Prostate gland (tissue), 2 donors: ENCODE results near the gene FAM83G. TPM values are rescaled to one million over a fixed set of nuclear protein-coding genes. Genes with fewer than 3 reads are reported as not detected.

Experiments
- DNase-seq: peaks from one replicate; pipeline ENCODE4 v3.0.0-alpha.2; 2019; ENCODE audit warnings: low spot score
- H3K27ac ChIP-seq, 2 donors: fragments of 200-600 bp; sonication (generic); 2 replicates each; pipeline ENCODE4 v1.5.1; 2017 to 2019
- H3K27me3 ChIP-seq: fragments of 200-600 bp; sonication (generic); replicated peaks from 2 replicates; pipeline ENCODE4 v1.5.1; 2019; ENCODE audit not compliant: insufficient read depth
- H3K36me3 ChIP-seq, 2 donors: fragments of 200-600 bp; sonication (generic); 1 replicate in 1 of 2; 2 replicates in 1 of 2; pipeline versions ENCODE4 v1.5.1 to v1.8.1; 2017 to 2019
- H3K4me1 ChIP-seq: fragments of 200-600 bp; sonication (generic); replicated peaks from 2 replicates; pipeline ENCODE4 v1.5.1; 2019
- H3K4me3 ChIP-seq, 2 donors: fragments of 200-600 bp; sonication (generic); 2 replicates each; pipeline ENCODE4 v1.5.1; 2017 to 2019
- H3K9me3 ChIP-seq: fragments of 200-600 bp; sonication (generic); 2 replicates; pipeline ENCODE4 v1.5.1; 2017
- POLR2A ChIP-seq: fragments of 450-650 bp; IDR thresholded peaks from one replicate; pipeline ENCODE4 v1.6.1; 2016; ENCODE audit warnings: antibody characterized with exemption, mild to moderate bottlenecking
- POLR2AphosphoS5 ChIP-seq: sonication (generic); formaldehyde crosslinking; IDR thresholded peaks from one replicate; pipeline ENCODE4 v1.6.1; 2017; ENCODE audit warnings: antibody characterized with exemption
- WGBS: methylation state at CpG from one replicate; pipeline ENCODE4 v1.1.5; 2018; 5-methylcytosine and 5-hydroxymethylcytosine counted together
- intact Hi-C: fragments of 100-400 bp; cut with DNase I; formaldehyde crosslinking; loops from one replicate; pipeline ENCODE4 v1.14.2; 2022
- total RNA-seq, 2 donors: library from RNA; depleted of rRNA; stranded (reverse); fragments of >200 nt; gene quantifications; one replicate each; pipeline ENCODE4 v1.1.0, GENCODE V29; 2016
- TF ChIP-seq, protein P1 (sequence below), 4 experiments: fragments of 200-600 bp in 2 of 4; fragments of 450-650 bp in 2 of 4; sonication (generic) in 2 of 4; IDR thresholded peaks; 1 replicate in 3 of 4; 2 replicates in 1 of 4; pipeline ENCODE4 v1.5.1; 2016 to 2019; ENCODE audit warnings: antibody characterized with exemption in 4 of 4, mild to moderate bottlenecking in 2 of 4, moderate library complexity in 2 of 4

The FAM83G gene
- total RNA-seq, 2 donors from 2014 or later = 7.3 to 9.5 TPM

DNA sequence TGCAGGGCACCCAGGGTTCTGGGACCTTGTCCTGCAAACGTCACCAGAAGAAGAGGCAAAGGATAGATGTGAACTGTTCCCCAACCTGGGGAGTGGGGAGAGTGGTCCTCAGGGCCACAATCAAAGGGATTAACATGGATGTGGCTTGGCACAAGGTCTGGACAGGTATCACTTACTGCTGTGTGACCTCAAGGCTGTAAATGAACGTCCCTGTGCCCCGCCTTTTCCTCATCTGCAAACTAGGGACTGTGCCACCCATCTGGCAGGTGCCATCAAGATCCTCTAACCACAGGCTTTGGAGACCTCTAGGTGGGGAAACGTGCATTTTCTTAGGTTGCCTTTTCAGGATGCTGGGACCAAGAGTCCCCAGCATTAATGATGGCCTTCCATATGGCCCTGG lies 27.5 kb downstream of the FAM83G start:
- Histone ChIP-seq H3K27ac (no peak overlapping the region), H3K9me3 (no peaks in the 10 kb centered on the region), H3K4me1 (no peaks in the 10 kb centered on the region), H3K27me3 (no peaks in the 10 kb centered on the region), H3K36me3 (peaks cover 0 to 4% of the 10 kb centered on the region in 2 donors), H3K4me3 (no peak overlapping the region)
- DNase-seq = no peak
- no peak for TF ChIP-seq POLR2A
- TF ChIP-seq, protein P1, sequence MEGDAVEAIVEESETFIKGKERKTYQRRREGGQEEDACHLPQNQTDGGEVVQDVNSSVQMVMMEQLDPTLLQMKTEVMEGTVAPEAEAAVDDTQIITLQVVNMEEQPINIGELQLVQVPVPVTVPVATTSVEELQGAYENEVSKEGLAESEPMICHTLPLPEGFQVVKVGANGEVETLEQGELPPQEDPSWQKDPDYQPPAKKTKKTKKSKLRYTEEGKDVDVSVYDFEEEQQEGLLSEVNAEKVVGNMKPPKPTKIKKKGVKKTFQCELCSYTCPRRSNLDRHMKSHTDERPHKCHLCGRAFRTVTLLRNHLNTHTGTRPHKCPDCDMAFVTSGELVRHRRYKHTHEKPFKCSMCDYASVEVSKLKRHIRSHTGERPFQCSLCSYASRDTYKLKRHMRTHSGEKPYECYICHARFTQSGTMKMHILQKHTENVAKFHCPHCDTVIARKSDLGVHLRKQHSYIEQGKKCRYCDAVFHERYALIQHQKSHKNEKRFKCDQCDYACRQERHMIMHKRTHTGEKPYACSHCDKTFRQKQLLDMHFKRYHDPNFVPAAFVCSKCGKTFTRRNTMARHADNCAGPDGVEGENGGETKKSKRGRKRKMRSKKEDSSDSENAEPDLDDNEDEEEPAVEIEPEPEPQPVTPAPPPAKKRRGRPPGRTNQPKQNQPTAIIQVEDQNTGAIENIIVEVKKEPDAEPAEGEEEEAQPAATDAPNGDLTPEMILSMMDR (IDR thresholded peaks at IDR 0.05) = no peak
- WGBS = 83% methylated on average over 4 of the region's 4 CpGs
- intact Hi-C loops = no loop called here

DNA sequence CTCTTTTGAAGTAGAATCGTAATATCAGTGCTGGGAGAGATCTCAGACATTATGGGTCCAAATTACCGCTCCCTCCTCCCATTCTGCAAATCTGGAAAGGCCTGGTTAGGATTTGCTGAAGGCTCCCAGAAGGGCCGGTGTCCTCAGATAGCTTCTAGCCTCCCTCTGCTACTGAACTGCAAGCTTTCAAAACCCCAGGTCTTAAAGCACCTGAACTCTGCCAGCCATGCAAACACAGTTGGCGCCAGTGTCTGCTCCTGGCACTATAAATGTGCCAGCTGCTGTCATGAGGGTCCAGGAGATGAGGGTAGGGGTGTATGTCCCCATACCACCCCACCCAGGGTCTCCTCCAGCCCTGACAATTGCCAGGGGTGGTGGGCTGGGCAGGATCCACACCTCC lies 28.4 kb downstream of the FAM83G start:
- Histone ChIP-seq H3K27ac (no peak overlapping the region), H3K4me1 (no peaks in the 10 kb centered on the region), H3K36me3 (peaks cover 0 to 4% of the 10 kb centered on the region in 2 donors), H3K9me3 (no peaks in the 10 kb centered on the region), H3K4me3 (no peak overlapping the region), H3K27me3 (no peaks in the 10 kb centered on the region)
- WGBS = 69% methylated on average over 4 of the region's 4 CpGs
- TF ChIP-seq, protein P1 (IDR thresholded peaks at IDR 0.05) = no peak
- TF ChIP-seq POLR2A (no peak), POLR2AphosphoS5 (no peak)
- no peak for DNase-seq
- intact Hi-C loops = no loop called here

DNA sequence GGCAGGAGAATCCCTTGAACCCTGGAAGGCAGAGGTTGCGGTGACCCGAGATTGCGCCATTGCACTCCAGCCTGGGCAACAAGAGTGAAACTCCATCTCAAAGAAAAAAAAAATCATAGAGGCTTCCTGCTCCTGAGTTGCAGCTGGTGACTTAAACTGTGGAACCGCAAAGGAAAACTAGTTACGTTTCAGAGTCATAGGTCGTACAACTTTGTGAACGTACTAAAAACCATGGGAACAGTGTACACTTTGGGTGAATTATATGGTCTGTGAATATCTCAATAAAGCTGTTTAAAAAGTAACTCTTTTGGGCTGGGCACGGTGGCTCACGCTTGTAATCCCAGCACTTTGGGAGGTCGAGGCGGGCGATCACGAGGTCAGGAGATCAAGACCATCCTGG lies 29.0 kb downstream of the FAM83G start:
- Histone ChIP-seq H3K27ac (no peak overlapping the region), H3K36me3 (peaks cover 0 to 4% of the 10 kb centered on the region in 2 donors), H3K27me3 (no peaks in the 10 kb centered on the region), H3K9me3 (no peaks in the 10 kb centered on the region), H3K4me1 (no peaks in the 10 kb centered on the region), H3K4me3 (no peak overlapping the region)
- intact Hi-C loops = no loop called here
- TF ChIP-seq POLR2AphosphoS5 (no peak), POLR2A (no peak)
- TF ChIP-seq, protein P1 (IDR thresholded peaks at IDR 0.05) = no peak
- 94% methylated on average over 13 of the region's 13 CpGs for WGBS
- DNase-seq = no peak

DNA sequence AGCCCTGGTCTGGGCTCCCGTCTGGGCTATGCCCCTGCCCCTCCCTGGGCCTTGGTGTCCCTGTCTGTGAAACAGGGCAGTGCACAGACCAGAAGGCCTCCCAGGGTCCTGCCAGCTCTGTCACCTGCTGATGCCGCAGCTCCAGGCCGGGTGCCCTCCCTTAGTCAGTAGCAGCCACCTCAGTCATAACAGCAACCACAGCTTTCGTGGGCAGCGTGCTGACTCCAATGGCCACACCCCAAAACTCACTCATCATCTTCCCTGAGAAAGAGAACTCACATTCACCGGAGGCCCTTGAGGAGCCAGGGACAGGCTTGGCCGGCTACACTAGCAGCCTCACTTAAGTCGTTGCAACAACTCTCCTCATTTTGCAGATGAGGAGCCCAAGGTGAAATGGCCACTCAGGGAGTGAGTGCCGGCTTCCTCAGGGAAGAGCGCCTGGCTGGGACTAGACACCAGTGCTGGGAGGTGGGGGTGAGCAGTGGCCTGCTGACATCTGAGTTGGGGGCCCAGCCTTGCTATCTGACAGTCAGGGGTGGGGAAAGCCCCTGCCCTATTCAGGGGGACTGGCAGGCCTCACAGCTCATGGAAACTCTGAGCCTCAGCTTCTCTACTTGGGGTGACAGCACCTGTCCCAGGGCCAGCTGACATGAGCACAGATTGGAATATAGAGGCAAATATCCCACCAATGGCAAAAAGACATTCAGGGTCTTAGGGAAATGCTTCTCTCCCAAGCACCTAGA lies 30.0 kb downstream of the FAM83G start:
- intact Hi-C loops = no loop called here
- no peak for DNase-seq

More for the DNA sequence above, 30.0 kb downstream of the FAM83G start:
- TF ChIP-seq POLR2AphosphoS5 (no peak), POLR2A (no peak)
- TF ChIP-seq, protein P1 (IDR thresholded peaks at IDR 0.05) = no peak
- Histone ChIP-seq H3K4me3 (no peak overlapping the region), H3K27ac (no peak overlapping the region), H3K27me3 (no peaks in the 10 kb centered on the region), H3K9me3 (no peaks in the 10 kb centered on the region), H3K36me3 (peaks cover 0 to 4% of the 10 kb centered on the region in 2 donors), H3K4me1 (peaks cover 3% of the 10 kb centered on the region)
- WGBS = 90% methylated on average over 10 of the region's 10 CpGs
